Immature natural killer cell (primary cell): Measurements from ENCODE around the gene ARID4B. TPM values are rescaled to one million over a fixed set of nuclear protein-coding genes. Genes with fewer than 3 reads are reported as not detected.
"Not testable (repeated sequence)": the region's sequence is repeated elsewhere in the genome, so short reads cannot be mapped to it uniquely, and the experiment has no call there.

Source experiments
- DNase-seq, 3 donors: peaks; one replicate each; pipeline ENCODE4 v3.0.0; 2022; ENCODE audit warnings: mixed read lengths in 1 of 3
- H3K27ac Mint-ChIP-seq, 6 donors: one replicate each; pipeline ENCODE4 v1.8.0; 2020; ENCODE audit warnings: mixed read lengths in 6 of 6, mild to moderate bottlenecking in 5 of 6, inconsistent platforms in 4 of 6, moderate library complexity in 3 of 6
- H3K27me3 Mint-ChIP-seq, 3 donors: one replicate each; pipeline ENCODE4 v1.8.0; 2020 to 2021; ENCODE audit warnings: low read depth in 3 of 3, mild to moderate bottlenecking in 3 of 3, mixed read lengths in 3 of 3, moderate library complexity in 3 of 3, inconsistent platforms in 1 of 3
- H3K36me3 Mint-ChIP-seq, 3 donors: one replicate each; pipeline ENCODE4 v1.8.0; 2020; ENCODE audit warnings: mixed read lengths in 3 of 3, inconsistent platforms in 2 of 3, mild to moderate bottlenecking in 2 of 3
- H3K4me1 Mint-ChIP-seq, 2 donors: one replicate each; pipeline ENCODE4 v1.8.0; 2020; ENCODE audit warnings: inconsistent platforms in 2 of 2, mild to moderate bottlenecking in 2 of 2, mixed read lengths in 2 of 2, moderate library complexity in 1 of 2
- H3K4me3 Mint-ChIP-seq, 5 donors: one replicate each; pipeline ENCODE4 v1.8.0; 2020; ENCODE audit warnings: mild to moderate bottlenecking in 5 of 5, mixed read lengths in 5 of 5, inconsistent platforms in 3 of 5, moderate library complexity in 3 of 5
- H3K9me3 Mint-ChIP-seq, 6 donors: one replicate each; pipeline ENCODE4 v1.8.0; 2020; ENCODE audit warnings: mild to moderate bottlenecking in 6 of 6, mixed read lengths in 6 of 6, inconsistent platforms in 4 of 6, moderate library complexity in 3 of 6
- polyA plus RNA-seq, 3 donors: library from polyadenylated mRNA; unstranded; fragments of 300-500 nt; fragmentation: Illumina TruSeq; gene quantifications; one replicate each; pipeline ENCODE4 v1.2.3, GENCODE V29; 2021

The ARID4B gene
- polyA plus RNA-seq: 10 to 100 TPM; 28.3 to 77.9 (median 34.2) TPM

GRCh38 chr1:235327559-235328270 lies at the start of gene ARID4B:
ARID4B (minus strand) TSS chr1:235328179; CDS start chr1:235326919, 1,260 bp downstream.
- no peaks in the 10 kb centered on the region for H3K9me3 Mint-ChIP-seq
- peaks cover 0 to 3% (median 0%) of the 10 kb centered on the region in 3 donors for H3K36me3 Mint-ChIP-seq
- H3K27me3 Mint-ChIP-seq: peaks cover 7 to 12% (median 10%) of the 10 kb centered on the region in 3 donors
- H3K4me3 Mint-ChIP-seq: peak within 1 kb of the TSS; percentile 93 to 99 (median 99)
- H3K4me1 Mint-ChIP-seq: peaks cover 35 to 39% of the 10 kb centered on the region in 2 donors
- peak in 1 of 3 donors; percentile 77 for DNase-seq
- peak within 1 kb of the TSS in 5 of 6 donors; percentile 95 to 99 (median 96) for H3K27ac Mint-ChIP-seq

- no peak for DNase-seq
- no peaks in the 10 kb centered on the region for H3K9me3 Mint-ChIP-seq
- peaks cover 0 to 1% (median 1%) of the 10 kb centered on the region in 3 donors for H3K27me3 Mint-ChIP-seq
- no peak overlapping the region for H3K4me3 Mint-ChIP-seq
- H3K36me3 Mint-ChIP-seq: peaks cover 6 to 18% (median 10%) of the 10 kb centered on the region in 3 donors
- H3K27ac Mint-ChIP-seq: peak overlapping the region in 2 of 6 donors; percentile 26 to 81
- peaks cover 7 to 25% of the 10 kb centered on the region in 2 donors for H3K4me1 Mint-ChIP-seq
Measured at GRCh38 chr1:235375919-235376605, 48.1 kb upstream of the ARID4B start.

GRCh38 chr1:235369802-235370201 lies 41.8 kb upstream of the ARID4B start:
- peaks cover 32 to 46% of the 10 kb centered on the region in 2 donors for H3K4me1 Mint-ChIP-seq
- H3K4me3 Mint-ChIP-seq: peak overlapping the region in 4 of 5 donors; percentile 22 to 80 (median 47)
- peak overlapping the region in 1 of 6 donors; percentile 50 for H3K27ac Mint-ChIP-seq
- peaks cover 0 to 2% (median 1%) of the 10 kb centered on the region in 3 donors for H3K27me3 Mint-ChIP-seq
- H3K36me3 Mint-ChIP-seq: peaks cover 0 to 12% (median 0%) of the 10 kb centered on the region in 3 donors
- no peaks in the 10 kb centered on the region for H3K9me3 Mint-ChIP-seq
- DNase-seq: no peak

GRCh38 chr1:235368428-235368827 lies 40.4 kb upstream of the ARID4B start:
- H3K36me3 Mint-ChIP-seq: peaks cover 0 to 9% (median 0%) of the 10 kb centered on the region in 3 donors
- H3K9me3 Mint-ChIP-seq: no peaks in the 10 kb centered on the region
- H3K27ac Mint-ChIP-seq: peak overlapping the region in 4 of 6 donors; percentile 45 to 91 (median 73)
- H3K27me3 Mint-ChIP-seq: peaks cover 0 to 2% (median 0%) of the 10 kb centered on the region in 3 donors
- H3K4me1 Mint-ChIP-seq: peaks cover 31 to 46% of the 10 kb centered on the region in 2 donors
- H3K4me3 Mint-ChIP-seq: peak overlapping the region; percentile 93 to 99 (median 98)
- DNase-seq: no peak

- H3K36me3 Mint-ChIP-seq: peaks cover 0 to 2% (median 0%) of the 10 kb centered on the region in 3 donors
- peak within 1 kb of the TSS; percentile 87 to 93 (median 90) for H3K27ac Mint-ChIP-seq
- H3K4me1 Mint-ChIP-seq: peaks cover 31 to 39% of the 10 kb centered on the region in 2 donors
- H3K4me3 Mint-ChIP-seq: peak within 1 kb of the TSS; percentile 93 to 99 (median 98)
- H3K27me3 Mint-ChIP-seq: peaks cover 0 to 2% (median 0%) of the 10 kb centered on the region in 3 donors
- DNase-seq: peak; percentile 81 to 86 (median 85)
- H3K9me3 Mint-ChIP-seq: no peaks in the 10 kb centered on the region
Measured at GRCh38 chr1:235367000-235367908, 39.3 kb upstream of the ARID4B start, which contains the start of gene TBCE. TBCE (plus strand) TSS chr1:235367427; CDS start chr1:235380050, 12,623 bp downstream.

GRCh38 chr1:235366286-235366685 lies 38.3 kb upstream of the ARID4B start:
- H3K4me1 Mint-ChIP-seq: peaks cover 31 to 39% of the 10 kb centered on the region in 2 donors
- peaks cover 0 to 2% (median 0%) of the 10 kb centered on the region in 3 donors for H3K27me3 Mint-ChIP-seq
- no peak for DNase-seq
- H3K4me3 Mint-ChIP-seq: peak overlapping the region; percentile 93 to 99 (median 98)
- no peaks in the 10 kb centered on the region for H3K36me3 Mint-ChIP-seq
- H3K9me3 Mint-ChIP-seq: no peaks in the 10 kb centered on the region
- peak overlapping the region in 5 of 6 donors; percentile 29 to 93 (median 87) for H3K27ac Mint-ChIP-seq

- H3K27me3 Mint-ChIP-seq: not testable (repeated sequence)
Measured at GRCh38 chr1:235364189-235364588, 36.2 kb upstream of the ARID4B start.

GRCh38 chr1:235358899-235359298 lies 30.9 kb upstream of the ARID4B start:
- DNase-seq: no peak
- Mint-ChIP-seq H3K4me3 (no peak overlapping the region), H3K27ac (no peak overlapping the region), H3K27me3 (peaks cover 0 to 5% (median 1%) of the 10 kb centered on the region in 3 donors), H3K36me3 (no peaks in the 10 kb centered on the region), H3K4me1 (no peaks in the 10 kb centered on the region), H3K9me3 (no peaks in the 10 kb centered on the region)

More at GRCh38 chr1:235364189-235364588, 36.2 kb upstream of the ARID4B start:
- H3K9me3 Mint-ChIP-seq, DNase-seq, H3K4me3 Mint-ChIP-seq, H3K36me3 Mint-ChIP-seq, H3K27ac Mint-ChIP-seq: not testable (repeated sequence)
- H3K4me1 Mint-ChIP-seq: peaks cover 28 to 32% of the 10 kb centered on the region in 2 donors

- no peak for DNase-seq
- Mint-ChIP-seq H3K4me1 (no peaks in the 10 kb centered on the region), H3K4me3 (no peak overlapping the region), H3K9me3 (no peaks in the 10 kb centered on the region), H3K36me3 (no peaks in the 10 kb centered on the region), H3K27me3 (peaks cover 0 to 5% (median 1%) of the 10 kb centered on the region in 3 donors), H3K27ac (no peak overlapping the region)
Measured at GRCh38 chr1:235357485-235358373, 29.8 kb upstream of the ARID4B start.

GRCh38 chr1:235351898-235352297 lies 23.9 kb upstream of the ARID4B start:
- DNase-seq: no peak
- Mint-ChIP-seq H3K27me3 (peaks cover 0 to 2% (median 0%) of the 10 kb centered on the region in 3 donors), H3K36me3 (no peaks in the 10 kb centered on the region), H3K9me3 (no peaks in the 10 kb centered on the region), H3K4me1 (no peaks in the 10 kb centered on the region), H3K27ac (no peak overlapping the region), H3K4me3 (no peak overlapping the region)

GRCh38 chr1:235351441-235351840 lies 23.5 kb upstream of the ARID4B start:
- Mint-ChIP-seq H3K9me3 (no peaks in the 10 kb centered on the region), H3K27ac (no peak overlapping the region), H3K4me1 (no peaks in the 10 kb centered on the region), H3K36me3 (no peaks in the 10 kb centered on the region), H3K27me3 (peaks cover 0 to 2% (median 0%) of the 10 kb centered on the region in 3 donors), H3K4me3 (no peak overlapping the region)
- DNase-seq: no peak

- H3K9me3 Mint-ChIP-seq: no peaks in the 10 kb centered on the region
- peak overlapping the region in 1 of 6 donors; percentile 20 for H3K27ac Mint-ChIP-seq
- no peak overlapping the region for H3K4me3 Mint-ChIP-seq
- peaks cover 13 to 21% (median 13%) of the 10 kb centered on the region in 3 donors for H3K36me3 Mint-ChIP-seq
- H3K27me3 Mint-ChIP-seq: peaks cover 0 to 3% (median 0%) of the 10 kb centered on the region in 3 donors
- H3K4me1 Mint-ChIP-seq: no peaks in the 10 kb centered on the region
- DNase-seq: no peak
Measured at GRCh38 chr1:235343726-235344125, 15.7 kb upstream of the ARID4B start.
